Activated T-helper 2 cell treated with anti-CD3 and anti-CD28 coated beads, Interferon-gamma antibody, Interleukin-2, Interleukin-4, amounts not matched to agents 10 μg/mL and 5 μg/mL and 100 μg/mL, durations not matched to agents 14 hours and 24 hours and 36 hours (primary cell): Measurements from ENCODE around the gene MRPL18. TPM values are rescaled to one million over a fixed set of nuclear protein-coding genes. Genes with fewer than 3 reads are reported as not detected.

Experiments used
- DNase-seq: peaks from one replicate; pipeline ENCODE4 v3.0.0; 2021; ENCODE audit warnings: low spot score
- H3K27ac Mint-ChIP-seq: one replicate; pipeline ENCODE4 v1.8.0; 2021; ENCODE audit warnings: mixed read lengths
- H3K27me3 Mint-ChIP-seq: one replicate; pipeline ENCODE4 v1.8.0; 2021; ENCODE audit warnings: low read depth, mixed read lengths
- H3K36me3 Mint-ChIP-seq: one replicate; pipeline ENCODE4 v1.8.0; 2021; ENCODE audit warnings: low read depth, mixed read lengths
- H3K4me1 Mint-ChIP-seq: one replicate; pipeline ENCODE4 v1.8.0; 2021; ENCODE audit warnings: low read depth, mixed read lengths
- H3K4me3 Mint-ChIP-seq: one replicate; pipeline ENCODE4 v1.8.0; 2021; ENCODE audit warnings: low read depth, mild to moderate bottlenecking, moderate library complexity, mixed read lengths
- H3K9me3 Mint-ChIP-seq: one replicate; pipeline ENCODE4 v1.8.0; 2021; ENCODE audit warnings: mixed read lengths
- intact Hi-C: fragments of 100-400 bp; cut with micrococcal nuclease; formaldehyde crosslinking; loops from one replicate; pipeline ENCODE4 v1.15.1; 2023
- total RNA-seq: library from RNA; stranded (reverse); gene quantifications from 2 replicates; pipeline ENCODE4 v1.2.3, GENCODE V29; 2022

Gene MRPL18
- total RNA-seq, 1 donor from 2014 or later = 101 TPM

DNA sequence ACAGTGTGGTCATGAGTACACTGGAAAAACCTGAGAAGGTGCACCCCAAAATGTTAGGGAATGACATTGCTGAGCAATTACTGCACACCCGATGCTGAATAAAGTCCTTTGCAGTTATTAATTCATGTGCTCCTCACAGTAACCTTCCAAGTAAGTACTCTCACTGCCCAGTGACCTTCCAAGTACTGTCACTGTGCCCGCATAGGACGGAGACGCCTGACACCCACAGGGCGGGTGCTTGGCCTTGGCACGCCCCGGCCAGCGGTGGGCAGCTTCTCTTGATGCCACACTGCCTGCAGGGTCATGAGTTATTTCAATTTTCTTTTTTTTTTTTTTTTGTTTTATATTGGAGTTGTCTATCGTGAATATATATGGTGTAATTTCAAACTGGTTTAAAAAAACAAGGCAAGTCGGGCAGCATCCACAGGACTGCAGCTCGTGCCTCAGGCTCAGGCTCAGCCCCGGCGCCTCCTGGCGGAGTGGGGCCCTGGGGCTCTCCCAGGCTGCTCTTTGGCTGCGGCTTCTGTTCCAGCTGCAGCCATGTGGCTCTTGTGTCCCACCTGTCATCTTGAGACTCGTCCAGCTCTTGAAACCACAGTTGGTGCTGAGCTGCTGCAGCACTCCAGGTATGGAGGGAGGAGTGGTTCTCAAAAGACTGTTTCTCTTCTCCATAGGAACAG, 36.8 kb downstream of the MRPL18 start:
- Mint-ChIP-seq H3K27ac (no peak overlapping the region), H3K9me3 (no peaks in the 10 kb centered on the region), H3K4me1 (no peaks in the 10 kb centered on the region), H3K4me3 (no peak overlapping the region), H3K36me3 (no peaks in the 10 kb centered on the region), H3K27me3 (peaks cover 7% of the 10 kb centered on the region)
- DNase-seq = no peak
- intact Hi-C loops = no loop called here

DNA sequence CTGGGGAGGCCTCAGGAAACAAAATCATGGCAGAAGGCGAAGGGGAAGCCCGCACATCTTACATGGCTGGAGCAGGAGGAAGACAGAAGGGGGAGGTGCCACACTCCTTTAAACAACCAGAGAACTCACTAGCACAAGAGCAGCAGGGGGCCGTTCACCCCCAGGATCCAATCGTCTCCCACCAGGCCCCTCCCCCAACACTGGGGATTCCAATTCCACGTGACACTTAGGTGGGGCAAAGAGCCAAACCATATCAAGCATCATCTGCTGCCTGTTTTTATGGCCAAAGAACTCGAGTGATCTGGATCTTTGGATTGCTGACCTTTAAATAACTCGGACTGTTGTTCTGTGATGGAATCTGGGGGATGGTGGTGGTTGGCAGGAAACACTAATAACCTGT, 37.8 kb downstream of the MRPL18 start:
- H3K36me3 Mint-ChIP-seq = no peaks in the 10 kb centered on the region
- no peaks in the 10 kb centered on the region for H3K9me3 Mint-ChIP-seq
- H3K27me3 Mint-ChIP-seq = peaks cover 7% of the 10 kb centered on the region
- intact Hi-C loops = no loop called here
- no peak overlapping the region for H3K27ac Mint-ChIP-seq
- H3K4me3 Mint-ChIP-seq = no peak overlapping the region
- no peaks in the 10 kb centered on the region for H3K4me1 Mint-ChIP-seq
- no peak for DNase-seq

DNA sequence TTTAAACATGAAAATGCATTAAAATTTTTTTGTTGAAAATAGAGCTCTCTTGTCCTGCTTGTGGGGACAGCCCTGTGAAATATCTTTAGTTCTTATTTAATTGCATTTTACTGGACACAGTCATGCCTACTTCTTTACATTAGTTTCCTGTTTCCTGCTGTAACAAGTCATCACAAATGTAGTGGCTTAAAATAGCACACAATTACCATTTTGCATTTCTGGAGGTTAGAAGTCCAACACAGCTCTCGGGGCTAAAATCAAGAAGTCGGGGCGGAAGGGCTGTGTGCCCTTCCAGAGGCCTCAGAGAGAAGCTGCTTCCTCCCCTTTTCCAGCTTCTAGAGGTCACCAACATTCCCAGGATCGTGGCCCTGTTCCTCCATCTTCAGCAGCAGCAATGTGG, 39.3 kb downstream of the MRPL18 start:
- no peak overlapping the region for H3K4me3 Mint-ChIP-seq
- no peaks in the 10 kb centered on the region for H3K4me1 Mint-ChIP-seq
- H3K27me3 Mint-ChIP-seq = peaks cover 7% of the 10 kb centered on the region
- intact Hi-C loops = no loop called here
- H3K36me3 Mint-ChIP-seq = no peaks in the 10 kb centered on the region
- no peak overlapping the region for H3K27ac Mint-ChIP-seq
- H3K9me3 Mint-ChIP-seq = no peaks in the 10 kb centered on the region
- DNase-seq = no peak

DNA sequence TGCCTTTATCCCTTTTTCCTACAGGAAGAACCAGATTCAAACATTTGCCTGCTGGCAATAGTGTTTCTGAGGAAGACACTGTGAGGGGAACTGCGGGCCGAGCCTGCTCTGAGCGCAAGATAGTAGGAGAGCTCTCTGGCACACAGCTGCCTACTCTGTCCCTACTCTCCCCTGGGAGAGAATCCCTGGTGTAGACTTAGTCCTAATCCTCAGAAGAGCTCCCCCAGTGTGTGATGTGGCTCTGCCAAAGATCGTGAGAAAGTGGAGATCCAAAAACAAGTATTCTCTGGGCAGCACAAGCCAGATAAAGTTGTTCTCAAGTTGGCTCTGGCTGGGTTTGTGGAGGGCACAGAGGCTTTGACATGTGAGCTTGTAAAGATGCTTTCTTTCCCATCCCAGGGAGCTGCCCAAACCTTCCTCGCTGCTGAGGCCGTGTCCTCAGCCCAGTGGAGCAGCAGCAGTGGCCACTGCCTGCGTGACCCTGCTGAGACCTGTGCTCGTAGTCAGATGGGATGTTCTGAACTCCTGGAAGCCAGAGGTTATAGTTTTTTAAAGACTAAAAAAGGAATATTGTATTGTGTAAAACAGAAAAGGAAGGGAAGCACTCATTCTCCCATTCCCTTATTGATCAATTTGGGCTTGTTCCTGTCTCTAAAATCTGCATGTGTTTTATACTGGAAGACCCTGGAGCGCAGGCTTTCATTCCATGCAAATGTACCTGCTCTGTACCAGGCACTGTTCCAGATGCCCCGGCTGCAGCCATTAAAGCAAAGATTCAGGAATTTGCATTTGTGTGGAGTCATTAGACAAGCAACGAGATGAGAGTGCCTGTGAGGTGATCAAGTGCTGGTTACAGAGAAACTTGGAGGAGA, 40.5 kb downstream of the MRPL18 start:
- Mint-ChIP-seq H3K9me3 (no peaks in the 10 kb centered on the region), H3K4me3 (no peak overlapping the region), H3K4me1 (no peaks in the 10 kb centered on the region), H3K27me3 (peaks cover 7% of the 10 kb centered on the region), H3K36me3 (no peaks in the 10 kb centered on the region), H3K27ac (no peak overlapping the region)
- DNase-seq = no peak
- intact Hi-C loops = no loop called here

DNA sequence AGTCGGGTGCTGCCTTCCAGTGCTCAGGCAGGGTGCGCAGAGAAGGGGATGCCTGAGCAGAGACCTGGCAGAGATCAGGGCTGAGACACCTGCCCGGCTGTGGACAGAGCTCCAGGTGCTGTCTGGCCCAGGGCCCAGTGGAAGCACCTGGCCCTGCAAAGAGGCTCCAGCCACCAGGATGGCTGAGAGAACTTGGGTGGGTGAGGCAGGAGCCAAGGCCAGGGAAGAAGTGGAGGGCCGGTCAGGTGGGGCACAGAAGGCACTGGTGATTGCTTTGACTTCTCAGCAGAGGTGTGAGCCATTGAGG, 41.1 kb downstream of the MRPL18 start:
- H3K36me3 Mint-ChIP-seq = no peaks in the 10 kb centered on the region
- no peak for DNase-seq
- peaks cover 7% of the 10 kb centered on the region for H3K27me3 Mint-ChIP-seq
- H3K27ac Mint-ChIP-seq = no peak overlapping the region
- intact Hi-C loops = no loop called here
- no peaks in the 10 kb centered on the region for H3K9me3 Mint-ChIP-seq
- no peaks in the 10 kb centered on the region for H3K4me1 Mint-ChIP-seq
- H3K4me3 Mint-ChIP-seq = no peak overlapping the region

DNA sequence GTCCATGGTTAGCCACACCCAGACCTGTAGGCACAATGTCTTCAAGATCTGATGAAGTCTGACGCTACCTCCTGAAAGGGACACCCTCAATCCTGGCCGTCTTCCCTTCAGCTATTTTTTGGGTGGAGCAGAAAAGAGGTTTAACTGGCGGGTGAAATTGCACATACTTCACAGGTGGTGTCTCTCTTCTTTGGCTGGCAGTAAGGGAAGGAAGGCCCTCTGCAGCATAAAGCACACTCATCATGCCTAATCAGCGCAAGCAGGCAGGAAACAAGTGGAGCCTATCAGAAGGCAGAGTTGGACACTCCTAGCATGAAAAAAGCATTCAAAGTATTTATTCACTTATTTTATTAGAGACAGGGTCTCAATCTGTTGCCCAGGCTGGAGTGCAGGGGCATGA, 42.7 kb downstream of the MRPL18 start:
- Mint-ChIP-seq H3K4me1 (no peaks in the 10 kb centered on the region), H3K4me3 (no peak overlapping the region), H3K27me3 (peaks cover 7% of the 10 kb centered on the region), H3K9me3 (no peaks in the 10 kb centered on the region), H3K36me3 (no peaks in the 10 kb centered on the region), H3K27ac (no peak overlapping the region)
- intact Hi-C loops = no loop called here
- no peak for DNase-seq

DNA sequence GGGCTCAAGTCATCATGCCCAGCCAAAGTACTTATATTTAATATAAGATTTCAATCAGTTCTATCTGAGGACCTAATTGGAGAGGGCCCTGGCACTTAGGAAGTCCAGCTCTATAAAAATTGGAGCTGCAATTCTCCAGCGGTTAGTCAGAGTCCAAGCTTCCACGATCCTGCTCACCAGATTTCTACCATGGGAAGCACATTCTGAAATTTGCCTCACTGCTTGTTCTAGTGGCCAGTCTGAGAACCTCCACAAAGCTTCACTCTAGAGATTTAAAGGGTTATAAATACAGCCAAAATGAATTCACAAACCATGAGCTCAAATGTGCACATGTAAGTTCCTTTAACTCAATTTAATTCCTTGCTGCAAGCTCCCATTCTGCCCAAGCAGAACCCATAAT, 43.3 kb downstream of the MRPL18 start:
- no peaks in the 10 kb centered on the region for H3K4me1 Mint-ChIP-seq
- intact Hi-C loops = no loop called here
- DNase-seq = no peak
- no peaks in the 10 kb centered on the region for H3K9me3 Mint-ChIP-seq
- H3K36me3 Mint-ChIP-seq = no peaks in the 10 kb centered on the region
- H3K27ac Mint-ChIP-seq = no peak overlapping the region
- H3K4me3 Mint-ChIP-seq = no peak overlapping the region
- peaks cover 7% of the 10 kb centered on the region for H3K27me3 Mint-ChIP-seq

DNA sequence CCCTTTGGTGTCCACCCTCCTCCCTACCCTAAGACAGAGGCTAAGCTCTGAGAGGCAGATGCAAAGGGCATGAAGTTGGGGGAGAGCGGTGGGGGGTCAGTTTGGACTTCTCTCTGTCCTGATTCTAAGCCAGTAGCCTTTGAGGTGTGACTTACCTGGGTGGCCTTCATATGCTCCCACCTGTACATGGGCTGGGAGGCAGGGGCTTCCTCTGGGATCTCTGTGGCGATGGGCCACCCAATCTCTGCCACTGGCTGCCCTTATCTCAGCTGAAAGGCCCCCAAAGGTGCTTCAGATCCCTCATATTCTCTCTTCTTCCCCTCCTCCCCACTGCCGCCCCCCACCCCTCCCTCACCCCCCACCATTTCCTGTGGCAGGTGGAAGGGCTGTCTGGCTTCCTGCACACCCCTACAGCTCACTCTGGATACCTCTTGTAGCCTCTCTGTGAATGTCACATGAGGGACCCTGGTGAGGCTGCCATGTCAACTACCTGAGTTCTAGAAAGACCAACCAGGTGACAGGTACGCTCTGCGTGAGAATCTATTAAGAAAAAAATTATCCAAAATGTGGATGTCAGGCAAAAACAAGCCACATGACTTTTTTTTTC, 43.8 kb downstream of the MRPL18 start:
- Mint-ChIP-seq H3K27me3 (peaks cover 8% of the 10 kb centered on the region), H3K4me1 (no peaks in the 10 kb centered on the region), H3K4me3 (no peak overlapping the region), H3K9me3 (no peaks in the 10 kb centered on the region), H3K27ac (no peak overlapping the region), H3K36me3 (no peaks in the 10 kb centered on the region)
- DNase-seq = no peak
- intact Hi-C loops = no loop called here

DNA sequence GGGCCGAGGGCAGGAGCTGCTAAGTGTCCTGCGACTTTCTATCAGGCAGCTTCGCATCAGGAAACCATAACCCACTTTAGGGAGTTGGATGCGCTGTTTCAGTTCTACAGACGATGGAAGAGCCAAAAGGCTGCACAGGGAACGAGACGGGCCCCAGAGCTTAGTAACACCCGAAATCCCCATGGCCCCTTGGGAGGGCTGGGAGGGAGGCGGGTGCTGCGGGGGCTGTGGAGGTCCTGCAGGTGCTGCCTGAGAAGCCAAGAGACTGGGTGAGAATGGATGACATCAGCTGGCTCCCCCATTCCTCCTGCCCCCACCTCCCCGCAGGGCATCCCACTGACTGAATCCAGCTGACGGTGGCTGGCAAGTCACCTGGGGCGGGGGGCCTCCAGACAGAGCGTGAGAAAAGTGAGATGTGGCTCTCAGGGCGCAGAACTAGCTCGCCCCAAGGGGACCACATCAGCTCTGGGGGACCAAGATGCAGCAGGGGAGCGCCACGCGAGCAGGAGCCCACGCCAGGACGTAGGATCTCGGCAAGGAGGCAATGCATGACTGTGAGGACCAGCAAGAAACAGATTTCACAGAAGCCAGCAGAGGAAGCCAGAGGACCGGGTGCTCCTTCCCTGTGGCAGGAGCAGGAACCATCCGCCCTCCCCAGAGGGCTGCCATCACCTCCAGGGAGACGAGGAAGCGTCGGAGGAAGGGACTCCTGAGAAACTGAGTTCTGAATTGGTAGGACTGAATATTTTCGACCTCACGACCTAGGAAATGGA, 46.6 kb downstream of the MRPL18 start:
- Mint-ChIP-seq H3K4me3 (no peak overlapping the region), H3K27me3 (peaks cover 12% of the 10 kb centered on the region), H3K4me1 (no peaks in the 10 kb centered on the region), H3K36me3 (no peaks in the 10 kb centered on the region), H3K27ac (no peak overlapping the region), H3K9me3 (no peaks in the 10 kb centered on the region)
- DNase-seq = no peak
- intact Hi-C loops = no loop called here

DNA sequence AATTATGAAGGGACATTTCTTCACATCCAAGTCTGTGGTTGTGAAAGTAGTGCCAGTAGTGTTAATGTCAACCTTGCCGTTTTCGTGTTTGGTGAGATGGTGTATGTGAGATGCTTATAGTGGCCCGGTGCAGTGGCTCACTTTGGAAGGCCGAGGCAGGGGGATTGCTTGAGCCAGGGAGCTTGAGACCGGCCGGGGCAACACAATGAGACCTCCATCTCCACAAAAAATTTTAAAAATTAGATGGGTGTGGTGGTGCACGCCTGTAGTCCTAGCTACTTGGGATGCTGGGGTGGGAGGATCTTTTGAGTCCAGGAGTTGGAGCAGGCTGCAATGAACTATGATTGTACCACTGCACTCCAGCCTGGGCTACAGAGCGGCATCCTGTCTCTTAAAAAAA, 47.2 kb downstream of the MRPL18 start:
- Mint-ChIP-seq H3K4me3 (no peak overlapping the region), H3K9me3 (no peaks in the 10 kb centered on the region), H3K36me3 (no peaks in the 10 kb centered on the region), H3K27me3 (peaks cover 13% of the 10 kb centered on the region), H3K4me1 (no peaks in the 10 kb centered on the region), H3K27ac (no peak overlapping the region)
- intact Hi-C loops = no loop called here
- DNase-seq = no peak

DNA sequence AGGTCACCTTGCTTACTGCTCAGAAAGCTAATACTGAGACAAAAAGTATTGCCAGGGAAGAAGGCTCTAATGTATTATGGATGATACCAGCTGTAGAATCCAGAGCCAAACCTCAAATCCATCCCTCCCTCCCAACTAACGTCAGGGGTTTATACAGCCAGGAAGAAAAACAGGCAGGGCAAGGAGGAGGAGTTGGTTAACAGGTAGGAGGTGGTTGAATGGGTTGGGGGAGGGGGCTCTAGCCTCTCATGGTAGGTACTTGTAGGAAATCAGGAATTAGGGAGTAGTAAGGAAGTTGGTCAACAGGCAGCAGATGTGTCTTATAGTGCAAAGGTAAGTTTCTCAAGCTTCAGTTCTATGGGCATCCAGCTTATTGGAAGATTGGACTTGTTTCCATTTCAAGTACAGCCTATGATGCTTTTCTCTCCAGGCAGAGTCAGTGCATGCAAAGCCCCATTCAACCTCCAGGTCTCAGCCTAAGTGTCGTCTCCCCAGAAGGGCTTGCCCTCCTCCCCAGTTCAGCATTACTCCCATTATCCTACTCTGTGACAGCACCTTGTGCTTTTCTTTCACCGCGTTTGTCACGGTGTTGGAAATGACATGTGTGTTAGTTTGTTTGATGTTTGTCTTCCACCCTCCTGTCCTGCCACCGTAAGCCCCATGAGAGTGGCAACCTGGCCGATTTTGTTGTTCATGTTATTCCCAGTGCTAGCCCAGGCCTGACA, 47.9 kb downstream of the MRPL18 start:
- H3K4me1 Mint-ChIP-seq = no peaks in the 10 kb centered on the region
- intact Hi-C loops = no loop called here
- no peak for DNase-seq
- H3K27me3 Mint-ChIP-seq = peaks cover 13% of the 10 kb centered on the region
- H3K36me3 Mint-ChIP-seq = no peaks in the 10 kb centered on the region
- H3K9me3 Mint-ChIP-seq = no peaks in the 10 kb centered on the region
- no peak overlapping the region for H3K4me3 Mint-ChIP-seq
- no peak overlapping the region for H3K27ac Mint-ChIP-seq

DNA sequence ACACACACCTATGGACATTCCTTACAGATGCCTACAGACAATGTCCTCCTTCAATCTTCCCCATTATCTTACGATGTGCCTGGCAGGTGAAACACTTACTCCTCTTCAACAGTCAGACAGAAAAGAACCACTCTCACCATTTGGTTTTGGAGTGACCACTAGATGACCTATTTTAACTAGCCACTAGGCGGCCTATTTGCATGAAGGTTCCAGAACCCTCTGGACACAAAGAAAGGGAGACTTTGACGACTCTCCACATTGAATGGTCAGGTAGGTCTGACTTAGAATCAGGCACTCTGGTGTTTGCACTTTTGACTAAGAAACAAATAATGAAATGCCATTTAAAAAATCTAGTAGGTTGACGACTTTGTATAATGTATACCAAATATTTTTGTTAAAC, 51.8 kb downstream of the MRPL18 start:
- intact Hi-C loops = no loop called here
- no peaks in the 10 kb centered on the region for H3K36me3 Mint-ChIP-seq
- H3K4me1 Mint-ChIP-seq = no peaks in the 10 kb centered on the region
- H3K27me3 Mint-ChIP-seq = peaks cover 13% of the 10 kb centered on the region
- H3K27ac Mint-ChIP-seq = no peak overlapping the region
- no peak for DNase-seq
- H3K9me3 Mint-ChIP-seq = no peaks in the 10 kb centered on the region
- no peak overlapping the region for H3K4me3 Mint-ChIP-seq
